CD4-positive, alpha-beta T cell treated with Interferon alpha-2 for 1 hour (primary cell): ENCODE measurements around the gene ADK.
"Not testable (repeated sequence)": the region's sequence is repeated elsewhere in the genome, so short reads cannot be mapped to it uniquely, and the experiment has no call there.

Source experiments
- DNase-seq, 2 donors: peaks; one replicate each; pipeline ENCODE4 v3.0.0-alpha.2; 2020 to 2022

ADK gene

GRCh38 chr10:74150990-74151878, at the start of gene ADK:
TSS of gene ADK (plus strand) at chr10:74151221. CDS start at chr10:74151279, 58 bp downstream.
- peak; percentile 99 to 100 for DNase-seq

DNA sequence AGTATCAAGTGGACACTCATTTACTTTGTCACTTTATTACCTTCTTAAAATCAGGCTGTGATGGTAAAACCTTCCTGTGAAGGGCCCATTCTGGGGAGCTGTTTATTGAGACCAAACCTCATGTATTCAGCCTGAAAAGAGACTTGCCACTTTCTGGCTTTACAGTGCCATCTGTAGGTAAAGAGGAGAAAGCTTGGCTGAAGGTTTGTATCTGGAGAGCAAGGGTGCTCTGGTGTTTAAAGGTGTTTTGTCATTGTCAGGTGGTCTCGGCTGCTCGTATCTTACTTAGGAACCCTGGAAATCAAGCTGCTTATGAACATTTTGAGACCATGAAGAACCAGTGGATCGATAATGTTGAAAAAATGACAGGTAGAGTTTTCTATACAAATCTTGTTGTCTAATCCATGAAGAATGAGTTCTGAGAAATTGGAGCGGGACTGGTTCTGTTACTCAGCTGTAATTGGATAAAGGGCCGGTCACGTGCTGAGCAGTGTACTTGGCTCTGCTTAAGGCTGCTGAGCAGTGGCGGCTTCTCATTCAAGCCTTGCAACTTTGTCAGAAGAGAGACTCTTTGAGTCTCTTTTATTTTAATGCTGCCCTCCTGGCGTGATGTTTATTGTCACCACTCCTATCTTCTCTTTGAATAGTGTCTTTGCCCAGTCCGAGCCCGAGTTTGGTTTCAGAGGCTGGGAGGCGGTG, 47.3 kb upstream of the ADK start:
- DNase-seq: peak in 1 of 2 donors; percentile 20

- no peak for DNase-seq
Observed at GRCh38 chr10:74104480-74104879, 46.5 kb upstream of the ADK start.

GRCh38 chr10:74104996-74105395, 46.0 kb upstream of the ADK start:
- no peak for DNase-seq

- DNase-seq: no peak
Observed at GRCh38 chr10:74107391-74107790, 43.6 kb upstream of the ADK start.

- DNase-seq: no peak
Observed at GRCh38 chr10:74109452-74109851, 41.6 kb upstream of the ADK start.

DNA sequence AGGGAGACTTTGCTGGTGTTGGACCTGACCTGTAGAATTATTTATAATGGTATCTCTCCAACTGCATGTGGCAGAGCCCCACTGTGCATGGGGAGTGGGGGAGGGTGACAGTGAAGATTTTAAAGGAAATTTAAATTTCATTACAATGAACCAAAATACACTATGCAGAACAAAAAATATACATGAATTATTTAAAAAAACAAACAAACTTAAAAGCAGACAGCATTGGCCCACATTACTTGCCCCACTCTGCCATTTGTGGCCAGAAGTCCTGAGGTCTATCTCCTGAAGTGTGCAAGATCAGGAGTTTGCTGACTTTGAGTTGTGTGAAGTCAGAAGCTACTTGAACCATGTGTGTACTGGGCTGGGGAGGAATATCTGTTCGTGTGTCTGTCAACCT, 40.9 kb upstream of the ADK start:
- DNase-seq: no peak

DNA sequence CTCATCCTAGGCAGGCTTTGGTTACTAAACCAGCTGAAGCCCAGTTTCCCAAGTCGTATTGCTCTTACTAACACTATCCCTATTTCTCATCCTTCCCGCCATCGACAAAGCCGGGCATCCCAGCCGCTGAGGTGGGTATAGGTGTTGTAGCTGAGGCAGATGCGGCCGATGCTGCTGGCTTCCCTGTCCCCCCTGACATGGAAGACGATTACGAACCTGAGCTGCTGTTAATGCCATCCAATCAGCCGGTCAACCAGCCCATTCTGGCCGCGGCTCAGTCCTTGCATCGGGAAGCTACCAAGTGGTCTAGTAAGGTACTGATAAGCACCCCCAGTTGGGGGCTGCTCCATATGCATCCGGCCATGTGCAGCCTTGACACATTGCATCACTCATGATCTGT, 39.2 kb upstream of the ADK start:
- no peak for DNase-seq

GRCh38 chr10:74113546-74113945, 37.5 kb upstream of the ADK start:
- DNase-seq: no peak

GRCh38 chr10:74114041-74114448, 37.0 kb upstream of the ADK start:
- DNase-seq: no peak

- no peak for DNase-seq
Observed at GRCh38 chr10:74117738-74118137, 33.3 kb upstream of the ADK start.

- no peak for DNase-seq
Observed at GRCh38 chr10:74118804-74119203, 32.2 kb upstream of the ADK start.

DNA sequence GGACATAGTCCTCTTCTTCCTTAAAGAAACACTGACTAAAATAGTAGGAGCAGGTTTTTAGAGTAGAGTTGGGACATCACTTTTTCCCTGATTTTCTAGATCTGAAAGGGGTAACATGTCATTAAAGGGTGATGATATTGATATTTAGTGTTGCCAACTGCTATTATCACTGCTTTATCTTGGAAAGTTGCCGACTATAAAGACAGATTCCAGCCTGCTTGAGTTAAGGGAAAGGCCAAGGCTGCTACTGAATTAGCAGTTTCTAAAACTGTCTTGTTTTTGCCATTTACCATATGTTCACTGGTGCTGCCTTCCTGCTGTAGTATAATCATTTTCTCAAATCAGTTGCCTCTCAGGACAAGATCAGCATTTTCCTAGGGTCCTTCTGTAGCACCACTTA, 30.1 kb upstream of the ADK start:
- no peak for DNase-seq

DNA sequence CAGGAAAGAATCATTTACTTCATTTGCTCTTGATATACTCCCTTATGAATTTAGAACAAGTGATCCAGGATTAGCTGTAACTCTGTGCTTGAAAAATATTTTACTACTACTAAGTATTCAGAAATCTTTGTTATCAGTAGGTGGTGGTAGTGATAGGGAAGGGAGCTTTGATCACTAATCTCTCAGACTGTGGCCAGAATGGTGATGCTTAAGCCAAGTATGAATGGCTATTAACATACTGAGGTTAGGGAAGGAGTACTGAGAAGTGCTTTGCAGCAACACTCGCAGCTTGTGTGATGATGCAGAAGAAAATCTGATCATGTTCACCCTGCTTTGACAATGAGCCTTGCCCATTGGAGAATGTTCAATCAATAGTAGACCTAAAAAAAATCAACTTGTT, 29.7 kb upstream of the ADK start:
- no peak for DNase-seq

DNA sequence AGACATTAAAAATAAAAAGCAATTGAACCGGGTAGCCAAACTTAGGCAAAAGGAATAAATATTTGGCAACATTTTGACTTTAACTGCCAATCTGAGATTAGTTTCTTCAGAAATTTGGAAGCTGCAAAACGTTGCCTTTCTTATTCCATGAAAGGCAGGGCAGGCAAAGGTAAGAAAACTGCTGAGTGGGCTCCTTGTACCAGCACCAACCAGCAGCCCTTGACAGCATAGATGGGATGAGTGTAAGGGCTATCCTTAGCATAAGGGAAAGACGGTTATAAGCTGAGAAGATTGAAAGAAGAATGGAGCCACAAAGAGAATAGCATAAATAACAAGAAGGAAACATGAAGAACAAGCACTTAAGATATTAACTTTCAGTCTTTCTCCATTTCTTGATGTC, 29.0 kb upstream of the ADK start:
- no peak for DNase-seq

GRCh38 chr10:74123081-74123480, 27.9 kb upstream of the ADK start:
- no peak for DNase-seq

- no peak for DNase-seq
Observed at GRCh38 chr10:74133923-74134820, 16.8 kb upstream of the ADK start.

- no peak for DNase-seq
Observed at GRCh38 chr10:74135452-74135851, 15.6 kb upstream of the ADK start.

- DNase-seq: no peak
Observed at GRCh38 chr10:74137992-74138391, 13.0 kb upstream of the ADK start.

- DNase-seq: not testable (repeated sequence)
Observed at GRCh38 chr10:74138596-74138995, 12.4 kb upstream of the ADK start.

GRCh38 chr10:74139981-74140380, 11.0 kb upstream of the ADK start:
- DNase-seq: no peak

GRCh38 chr10:74140553-74140952, 10.5 kb upstream of the ADK start:
- DNase-seq: no peak

- DNase-seq: no peak
Observed at GRCh38 chr10:74145133-74145532, 5.9 kb upstream of the ADK start.
